GM18502 (cell line): ENCODE results near the gene PDIA6.

Experiments used
- ATAC-seq: cut with Tn5 transposase; IDR thresholded peaks from one replicate; pipeline ENCODE4 v1.9.1; 2021; ENCODE audit warnings: mild to moderate bottlenecking; ENCODE audit not compliant: unreplicated experiment, poor library complexity

Gene PDIA6

GRCh38 chr2:10771786-10772185 is 40.8 kb downstream of the PDIA6 start:
- no peak for ATAC-seq

DNA sequence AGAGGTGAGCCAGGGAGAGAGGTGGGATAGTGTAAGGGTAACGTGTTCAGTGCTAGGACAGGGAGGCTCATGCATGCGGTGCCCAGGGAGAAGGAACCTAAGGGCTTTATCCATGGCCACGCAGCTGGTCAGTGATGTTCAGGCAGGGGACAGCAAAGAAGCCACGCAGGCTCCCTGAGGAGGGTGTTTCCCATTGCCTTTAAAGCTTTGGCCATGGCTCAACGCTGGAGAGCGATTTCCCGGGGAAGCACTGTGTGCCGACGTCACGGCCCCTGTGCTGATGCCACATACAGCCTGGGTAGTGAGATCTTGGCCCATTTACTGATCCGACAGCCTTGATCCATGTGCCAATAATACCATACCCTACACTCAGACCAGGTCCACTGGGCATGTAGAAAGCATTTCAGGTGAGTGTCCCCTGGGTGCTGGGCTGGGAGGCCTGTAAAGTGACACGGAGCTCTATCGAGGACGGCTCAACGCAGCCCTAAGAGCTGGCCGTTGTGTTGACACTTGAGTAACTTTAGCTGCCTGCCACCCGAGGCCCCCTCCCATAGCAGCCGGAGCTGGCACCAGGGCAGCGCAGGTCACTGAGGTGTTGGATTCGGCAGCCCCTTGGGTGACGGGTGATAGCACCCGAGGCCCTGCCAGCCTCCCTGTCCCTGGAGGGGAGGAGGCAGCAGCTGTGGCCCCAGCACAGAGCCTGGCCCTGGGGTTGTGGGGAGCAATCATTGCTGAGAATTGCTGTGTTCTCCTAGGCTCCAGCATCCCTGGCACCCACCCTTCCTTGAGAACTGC is 41.4 kb downstream of the PDIA6 start:
- ATAC-seq, result no peak

DNA sequence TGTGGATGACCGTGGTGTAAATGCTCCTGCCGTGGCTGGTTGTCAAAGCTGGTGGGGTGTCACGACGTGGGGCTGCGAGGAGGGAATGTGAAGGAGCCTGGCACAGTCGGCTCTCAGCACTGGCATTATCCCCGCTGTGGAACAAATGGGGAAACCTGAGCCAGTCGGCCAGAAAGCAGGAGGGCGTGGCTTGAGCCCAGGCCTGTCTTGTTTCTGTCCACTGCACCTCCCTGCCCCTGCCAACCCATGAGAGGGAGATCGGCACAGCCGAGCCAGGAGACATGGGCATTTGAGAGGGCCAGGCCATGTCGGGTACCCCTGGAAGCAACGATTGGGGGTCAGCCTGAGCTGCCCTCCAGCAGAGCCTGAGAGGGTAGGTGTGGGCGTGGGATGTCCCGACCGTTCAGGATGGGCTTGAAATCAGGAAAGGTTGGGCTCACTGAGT is 44.5 kb downstream of the PDIA6 start:
- ATAC-seq, result no peak

DNA sequence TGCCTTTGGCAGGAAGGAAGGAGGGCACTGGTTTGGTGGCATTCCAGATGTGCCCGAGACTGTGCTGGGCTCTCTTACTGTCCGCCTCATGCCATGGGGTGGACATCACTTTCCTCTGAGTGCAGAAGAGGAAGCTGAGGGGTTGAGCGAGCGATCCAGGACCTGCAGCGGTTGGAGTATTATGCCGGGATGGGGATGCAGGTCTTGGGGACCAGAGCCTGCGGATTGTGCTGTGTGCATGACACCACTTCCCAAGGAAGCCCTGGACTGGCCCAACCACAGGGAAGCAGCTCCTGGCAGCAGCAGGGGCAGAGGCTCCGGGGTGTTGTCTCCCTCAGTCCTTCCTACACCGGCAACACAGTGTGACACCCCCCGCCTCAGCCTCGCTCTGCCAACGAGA is 46.7 kb downstream of the PDIA6 start:
- no peak for ATAC-seq

- ATAC-seq, result no peak
These were observed 47.1 kb downstream of the PDIA6 start for GRCh38 chr2:10765461-10765860.

- ATAC-seq, result no peak
These were observed 47.7 kb downstream of the PDIA6 start for GRCh38 chr2:10764896-10765295.

DNA sequence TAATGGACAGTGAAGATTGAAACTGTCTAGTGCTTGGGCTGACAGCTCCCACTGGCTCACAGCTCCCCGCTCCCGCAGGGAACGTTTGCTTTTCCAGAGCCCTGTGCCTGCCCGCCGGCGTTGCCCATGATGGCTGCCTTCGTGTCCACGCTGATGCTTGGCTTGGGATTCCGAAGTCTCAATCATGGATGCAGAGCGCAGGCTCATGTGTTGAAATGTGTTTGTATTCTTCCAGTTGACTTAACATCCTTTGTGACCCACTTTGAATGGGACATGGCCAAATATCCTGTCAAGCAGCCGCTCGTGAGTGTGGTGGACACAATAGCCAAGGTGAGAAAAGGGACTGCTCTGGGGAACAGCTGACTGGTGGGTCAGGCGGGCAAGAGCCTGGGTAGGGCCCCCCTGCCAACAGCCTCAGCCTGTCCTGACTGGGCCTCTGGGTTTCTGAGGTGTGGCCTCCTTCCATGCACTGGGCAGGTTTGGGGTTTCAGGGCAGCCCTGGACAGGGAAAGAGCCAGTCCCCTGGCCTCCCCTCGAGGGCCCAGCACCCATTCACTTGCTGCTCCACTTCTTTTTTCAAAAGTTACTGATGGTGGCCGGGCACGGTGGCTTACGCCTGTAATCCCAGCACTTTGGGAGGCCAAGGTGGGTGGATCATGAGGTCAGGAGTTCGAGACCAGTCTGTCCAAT is 48.3 kb downstream of the PDIA6 start:
- ATAC-seq, result no peak

GRCh38 chr2:10763461-10763800 is 49.2 kb downstream of the PDIA6 start:
- ATAC-seq, result no peak

DNA sequence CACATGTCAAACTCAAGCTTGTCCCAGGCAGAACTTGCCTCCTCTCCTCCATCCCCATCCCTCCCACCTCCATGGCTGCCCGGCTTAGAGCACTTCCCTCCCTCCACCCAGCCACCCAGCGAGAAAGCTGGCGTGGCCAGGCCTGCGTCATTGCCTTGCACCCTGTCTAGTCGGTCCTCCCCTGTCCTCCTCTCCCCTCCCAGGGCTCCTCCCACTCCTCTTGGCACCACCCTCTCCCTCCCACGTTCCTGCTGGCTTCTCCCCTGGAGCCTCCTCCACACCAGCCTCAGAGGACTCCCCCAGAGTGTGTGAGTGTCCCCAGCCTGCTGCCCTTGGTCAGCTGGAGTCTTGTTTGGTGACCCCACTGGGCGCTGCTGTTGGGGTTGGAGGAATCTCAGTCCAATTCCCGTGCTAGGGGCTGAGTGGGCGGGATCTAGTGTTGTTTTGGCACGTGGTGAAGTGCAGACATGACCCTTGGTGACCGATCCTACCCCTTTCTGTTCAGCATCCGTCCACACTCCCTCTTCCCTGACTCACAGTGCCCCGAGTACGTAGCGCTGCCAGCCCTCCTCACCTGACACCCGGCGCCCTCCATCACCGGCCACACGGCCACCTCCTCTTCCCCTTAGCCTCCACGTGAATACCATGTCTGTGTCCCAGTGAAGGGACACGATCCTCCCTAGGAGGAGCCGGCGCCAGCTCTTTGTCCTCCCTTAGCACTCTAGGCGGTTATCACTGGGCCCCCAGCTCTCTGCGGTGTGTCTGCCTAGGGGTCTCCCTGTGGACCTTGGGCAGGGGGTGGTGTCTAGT is 49.7 kb downstream of the PDIA6 start:
- no peak for ATAC-seq

- no peak for ATAC-seq
These were observed 51.0 kb downstream of the PDIA6 start for GRCh38 chr2:10761591-10761990.

DNA sequence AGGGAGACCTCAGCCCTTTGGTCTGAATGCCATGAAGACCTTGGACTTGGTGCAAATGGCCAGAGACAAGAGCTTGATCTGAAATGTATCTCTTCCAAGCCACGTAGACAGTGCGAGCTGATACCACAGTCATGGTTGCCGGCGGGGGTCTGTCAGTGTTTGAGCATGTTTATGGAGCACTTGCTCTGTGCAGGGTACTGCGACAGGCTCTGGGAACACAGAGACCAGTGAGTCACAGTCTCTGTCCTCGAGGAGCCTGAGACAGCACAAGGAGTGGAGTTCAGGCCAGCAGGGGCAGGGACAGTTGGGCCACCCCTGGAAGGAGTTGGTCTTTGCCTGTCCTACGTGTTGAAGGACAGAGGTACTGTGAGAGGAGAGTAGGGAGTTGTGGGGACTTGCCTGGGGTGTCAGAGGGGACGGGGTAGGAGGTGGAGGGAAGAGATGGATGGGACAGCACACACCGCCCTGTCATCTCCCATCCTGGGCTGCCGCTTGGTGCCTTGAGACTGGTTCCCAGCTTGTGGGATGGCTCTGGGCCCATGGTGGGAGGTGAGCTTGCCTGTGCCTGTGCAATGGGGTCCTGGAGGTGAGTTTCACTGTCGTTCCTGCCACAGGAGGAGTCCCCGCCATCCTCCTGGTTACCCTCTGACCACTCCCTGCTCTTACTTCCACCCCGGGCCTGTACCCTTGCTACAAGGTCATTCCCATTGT is 51.6 kb downstream of the PDIA6 start:
- no peak for ATAC-seq

DNA sequence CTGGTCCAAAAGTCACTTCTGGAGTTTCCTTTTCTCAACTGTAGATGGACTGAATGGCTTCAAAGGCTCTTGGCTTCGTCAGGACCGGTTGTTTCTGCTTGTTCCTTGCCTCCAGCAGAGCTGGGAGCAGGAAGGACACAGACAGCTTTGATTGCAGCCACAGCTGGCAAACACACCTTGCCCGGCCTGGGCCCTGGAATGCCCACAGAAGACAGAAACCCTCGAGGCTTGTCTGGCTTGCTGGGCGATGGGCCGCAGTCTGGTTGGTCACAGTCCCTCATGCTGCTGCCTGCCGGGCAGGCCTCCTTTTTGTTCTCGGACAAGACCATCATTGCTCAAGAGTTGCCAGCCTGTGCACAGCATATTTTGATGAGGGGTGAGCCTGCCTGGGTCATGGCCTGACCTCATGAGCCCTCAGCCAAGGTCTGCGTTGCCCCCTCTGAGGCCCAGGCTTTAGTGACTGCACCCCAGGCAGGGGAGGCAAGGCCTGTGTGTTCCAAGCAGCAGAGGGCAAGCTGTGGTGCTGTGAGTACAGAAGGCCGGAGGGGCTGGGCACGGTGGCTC is 53.4 kb downstream of the PDIA6 start:
- ATAC-seq, result no peak

- ATAC-seq, result no peak
These were observed 54.7 kb downstream of the PDIA6 start for GRCh38 chr2:10757814-10758286.

- no peak for ATAC-seq
These were observed 57.0 kb downstream of the PDIA6 start for GRCh38 chr2:10755621-10756020.

GRCh38 chr2:10753876-10754275 is 58.7 kb downstream of the PDIA6 start:
- no peak for ATAC-seq

GRCh38 chr2:10753156-10753555 is 59.4 kb downstream of the PDIA6 start:
- no peak for ATAC-seq

DNA sequence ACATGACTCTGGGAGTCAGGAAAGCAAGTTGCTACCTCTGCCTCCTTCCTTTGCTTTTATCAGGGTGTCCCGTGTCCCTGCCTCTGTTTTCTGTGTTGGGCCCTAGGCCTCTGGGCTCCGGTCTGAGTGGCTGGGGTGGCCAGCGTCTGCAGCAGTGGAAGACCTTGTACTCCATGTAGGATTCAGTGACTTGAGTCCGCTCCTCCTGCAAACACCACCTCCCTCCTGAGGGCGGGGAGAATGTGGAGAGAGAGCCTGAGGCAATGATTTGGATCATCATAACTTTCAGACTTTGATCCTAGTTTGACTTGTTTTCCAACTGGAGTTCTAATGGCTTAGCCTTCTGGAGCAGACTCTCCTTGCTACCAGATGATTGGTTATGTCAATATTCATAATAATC is 60.3 kb downstream of the PDIA6 start:
- no peak for ATAC-seq

DNA sequence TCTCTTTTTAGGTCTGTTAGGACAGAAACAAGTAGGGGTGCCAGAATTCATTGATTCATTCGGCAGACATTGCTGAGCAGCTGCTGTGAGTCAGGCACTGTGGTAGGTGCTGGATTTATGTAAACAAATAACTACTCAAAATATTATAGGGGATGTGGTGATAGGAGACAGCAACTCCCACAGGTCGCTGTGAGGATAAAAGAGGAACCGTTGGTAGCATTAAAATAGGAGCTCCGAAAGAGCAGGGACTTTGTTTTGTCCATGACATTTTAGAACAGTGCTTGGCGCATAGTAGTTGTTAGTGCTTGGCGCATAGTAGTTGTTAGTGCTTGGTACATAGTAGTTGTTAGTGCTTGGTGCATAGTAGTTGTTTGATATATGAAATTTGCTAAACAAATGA is 62.0 kb downstream of the PDIA6 start:
- no peak for ATAC-seq

- no peak for ATAC-seq
These were observed 69.9 kb downstream of the PDIA6 start for GRCh38 chr2:10742666-10743065.

- no peak for ATAC-seq
These were observed 71.4 kb downstream of the PDIA6 start for GRCh38 chr2:10741139-10741538.
